HepG2 (cell line): ENCODE results near the gene ACE2. TPM values are rescaled to one million over a fixed set of nuclear protein-coding genes. Genes with fewer than 3 reads are reported as not detected.

Experiments used
- ATAC-seq: fragments of 200-7000 bp; cut with Tn5 transposase; 3 replicates; pipeline ENCODE4 v1.9.1; 2020; ENCODE audit warnings: mild to moderate bottlenecking, moderate library complexity
- BruUV-seq: library from RNA; stranded (reverse); fragments of 400-500 nt; replicated peaks from 2 replicates; lab custom pipeline; 2021; lab: Mats Ljungman, UMichigan
- CTCF ChIA-PET: fragments of 300-600 bp; formaldehyde crosslinking; extraction: SDS; loops from one replicate; lab custom pipeline; 2021; ENCODE audit warnings: low total read pairs, inconsistent platforms, low intra/inter-chr PET ratio; lab: Yijun Ruan, JAX
- POLR2A ChIA-PET: fragments of 350-600 bp; sonication (Branson Sonifier 250); formaldehyde crosslinking; loops from one replicate; lab custom pipeline; 2020; ENCODE audit warnings: antibody characterized with exemption, inconsistent platforms; lab: Yijun Ruan, JAX
- DNase-seq: peaks from one replicate; pipeline ENCODE4 v3.0.0-alpha.2; 2015; ENCODE audit warnings: low spot score
- FAIRE-seq: peaks from 3 replicates; lab custom pipeline; 2011; peaks lifted over from hg19 to GRCh38; lab: Jason Lieb, UNC
- H2AFZ ChIP-seq: one replicate; pipeline ENCODE4 v1.6.1; 2011; ENCODE audit warnings: low read length, inconsistent platforms
- H3K27ac ChIP-seq: fragments of 300-600 bp; 3 replicates; pipeline ENCODE4 v1.8.0; 2011; ENCODE audit warnings: mixed run types, mild to moderate bottlenecking, mixed read lengths, low read length, inconsistent platforms; ENCODE audit not compliant: insufficient read depth; ENCODE audit errors: extremely low read length
- H3K27me3 ChIP-seq, 2 experiments: fragments of 200-600 bp in 1 of 2; 2 replicates in 1 of 2; 3 replicates in 1 of 2; pipeline versions ENCODE4 v1.6.0 to v1.8.0; 2011; ENCODE audit warnings: low read length in 2 of 2, mild to moderate bottlenecking in 2 of 2, moderate library complexity in 2 of 2, inconsistent platforms in 1 of 2; ENCODE audit not compliant: insufficient read depth in 2 of 2, control insufficient read depth in 1 of 2
- H3K36me3 ChIP-seq, 2 experiments: fragments of 200-600 bp in 1 of 2; replicated peaks in 1 of 2; 2 replicates in 1 of 2; 3 replicates in 1 of 2; pipeline versions ENCODE4 v1.5.1 to v1.8.0; 2011; ENCODE audit warnings: low read length in 2 of 2, inconsistent platforms in 1 of 2; ENCODE audit not compliant: insufficient read depth in 2 of 2, control insufficient read depth in 1 of 2
- H3K4me1 ChIP-seq: 2 replicates; pipeline ENCODE4 v1.5.1; 2012; ENCODE audit warnings: low read length, inconsistent platforms; ENCODE audit not compliant: insufficient read depth
- H3K4me2 ChIP-seq: 2 replicates; pipeline ENCODE4 v1.6.0; 2011; ENCODE audit warnings: low read depth, low read length, inconsistent platforms
- H3K4me3 ChIP-seq, 3 experiments: fragments of 200-600 bp in 1 of 3; sonication (generic), shearing (Covaris generic) in 1 of 3; replicated peaks in 1 of 3; 2 replicates each; pipeline ENCODE4 v1.5.1; 2011 to 2016; ENCODE audit warnings: low read length in 3 of 3, inconsistent platforms in 2 of 3, low read depth in 2 of 3, mild to moderate bottlenecking in 2 of 3, control low read depth in 1 of 3, mixed read lengths in 1 of 3; ENCODE audit not compliant: insufficient read depth in 1 of 3
- H3K79me2 ChIP-seq: one replicate; pipeline ENCODE4 v1.6.1; 2011; ENCODE audit warnings: low read length, inconsistent platforms; ENCODE audit not compliant: insufficient read depth
- H3K9ac ChIP-seq: 2 replicates; pipeline ENCODE4 v1.6.0; 2011; ENCODE audit warnings: mild to moderate bottlenecking, low read depth, low read length, inconsistent platforms; ENCODE audit not compliant: insufficient read depth
- H3K9me3 ChIP-seq: 2 replicates; pipeline ENCODE4 v1.5.1; 2012; ENCODE audit warnings: mild to moderate bottlenecking, low read length
- H4K20me1 ChIP-seq: 2 replicates; pipeline ENCODE4 v1.6.0; 2011; ENCODE audit warnings: inconsistent platforms, mild to moderate bottlenecking, low read length, moderate library complexity; ENCODE audit not compliant: insufficient read depth
- GABPB1 ChIP-seq: IDR thresholded peaks from 2 replicates; pipeline ENCODE4 v1.6.1; 2016; ENCODE audit warnings: mild to moderate bottlenecking, missing genetic modification reagents, moderate library complexity, missing compliant biosample characterization
- POLR2AphosphoS5 ChIP-seq: IDR thresholded peaks from 2 replicates; pipeline ENCODE4 v1.6.1; 2012; ENCODE audit warnings: low read depth, low read length
- ZNF143 ChIP-seq: sonication (generic); formaldehyde crosslinking; IDR thresholded peaks from 2 replicates; pipeline ENCODE4 v1.4.0; 2020; ENCODE audit warnings: missing genetic modification reagents
- ZNF552 ChIP-seq: sonication (generic); formaldehyde crosslinking; IDR thresholded peaks from 2 replicates; pipeline ENCODE4 v1.9.0; 2022; ENCODE audit warnings: missing genetic modification reagents, mild to moderate bottlenecking, borderline replicate concordance
- ZNF720 ChIP-seq: sonication (generic); formaldehyde crosslinking; IDR thresholded peaks from 2 replicates; pipeline ENCODE4 v1.4.0; 2020; ENCODE audit warnings: missing genetic modification reagents
- in situ Hi-C: cut with HindIII; loops from 2 replicates; pipeline ENCODE4 v1.10.0; 2017; ENCODE audit warnings: low pct_unique_long_range_greater_than_20kb; ENCODE audit not compliant: extremely low pct_ligation_motif_present
- intact Hi-C: fragments of 100-400 bp; cut with micrococcal nuclease; formaldehyde crosslinking; loops from one replicate; pipeline ENCODE4 v1.10.0; 2022; ENCODE audit not compliant: unreplicated experiment
- polyA plus RNA-seq, 8 experiments: library from polyadenylated mRNA; depleted of rRNA in 3 of 8; stranded (reverse) in 7 of 8; unstranded in 1 of 8; fragments of >200 nt; fragmentation: Illumina TruSeq in 4 of 8; extraction: Trizol in 4 of 8; gene quantifications; 2 replicates each; pipeline versions ENCODE4 v1.2.1 to v1.2.3, GENCODE V29; 2011 to 2016; ENCODE audit warnings: low read depth in 4 of 8, missing spikeins in 1 of 8, mixed read lengths in 1 of 8; ENCODE audit not compliant: insufficient read depth in 1 of 8
- total RNA-seq, 5 experiments: library from RNA; depleted of rRNA; stranded (reverse); fragments of >200 nt; fragmentation: Illumina TruSeq; extraction: Trizol; gene quantifications; 2 replicates each; pipeline ENCODE4 v1.2.3, GENCODE V29; 2016; ENCODE audit warnings: low read depth in 1 of 5
- TF ChIP-seq, protein P1 (sequence below): sonication (generic); formaldehyde crosslinking; IDR thresholded peaks from 2 replicates; pipeline ENCODE4 v1.4.0; 2020; ENCODE audit warnings: missing genetic modification reagents
- TF ChIP-seq, protein P2 (sequence below): sonication (generic); formaldehyde crosslinking; conservative IDR thresholded peaks from 2 replicates; pipeline ENCODE4 v1.4.0; 2020; ENCODE audit warnings: missing genetic modification reagents
- TF ChIP-seq, protein P3 (sequence below): sonication (generic); formaldehyde crosslinking; IDR thresholded peaks from 2 replicates; pipeline ENCODE4 v1.4.0; 2020; ENCODE audit warnings: missing genetic modification reagents, borderline replicate concordance

The ACE2 gene
- total and polyA plus RNA-seq, 2 of the 13 experiments (the other 11 are each of a cell fraction or from before 2014, with no cell fraction given): 0.46 to 3.1 TPM

DNA sequence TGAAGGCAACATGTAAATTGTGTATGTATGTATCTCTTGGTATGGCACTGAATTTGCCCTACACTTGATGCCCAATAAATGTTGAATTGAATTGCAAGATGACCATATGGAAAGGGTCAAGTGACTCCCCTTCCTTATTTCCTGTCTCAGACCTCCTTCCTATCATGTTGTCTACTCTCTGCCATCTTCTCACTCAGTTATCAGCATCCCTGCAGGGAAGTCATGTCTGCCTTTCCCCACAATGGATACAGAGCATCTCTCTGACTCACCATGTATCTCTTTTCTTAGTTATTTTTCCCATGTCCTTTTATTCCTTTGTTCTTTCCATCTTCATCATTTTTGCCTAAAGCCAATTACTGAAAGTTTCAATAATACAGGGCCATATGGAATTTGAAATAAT lies 77.7 kb downstream of the ACE2 start:
- TF ChIP-seq, protein P1, sequence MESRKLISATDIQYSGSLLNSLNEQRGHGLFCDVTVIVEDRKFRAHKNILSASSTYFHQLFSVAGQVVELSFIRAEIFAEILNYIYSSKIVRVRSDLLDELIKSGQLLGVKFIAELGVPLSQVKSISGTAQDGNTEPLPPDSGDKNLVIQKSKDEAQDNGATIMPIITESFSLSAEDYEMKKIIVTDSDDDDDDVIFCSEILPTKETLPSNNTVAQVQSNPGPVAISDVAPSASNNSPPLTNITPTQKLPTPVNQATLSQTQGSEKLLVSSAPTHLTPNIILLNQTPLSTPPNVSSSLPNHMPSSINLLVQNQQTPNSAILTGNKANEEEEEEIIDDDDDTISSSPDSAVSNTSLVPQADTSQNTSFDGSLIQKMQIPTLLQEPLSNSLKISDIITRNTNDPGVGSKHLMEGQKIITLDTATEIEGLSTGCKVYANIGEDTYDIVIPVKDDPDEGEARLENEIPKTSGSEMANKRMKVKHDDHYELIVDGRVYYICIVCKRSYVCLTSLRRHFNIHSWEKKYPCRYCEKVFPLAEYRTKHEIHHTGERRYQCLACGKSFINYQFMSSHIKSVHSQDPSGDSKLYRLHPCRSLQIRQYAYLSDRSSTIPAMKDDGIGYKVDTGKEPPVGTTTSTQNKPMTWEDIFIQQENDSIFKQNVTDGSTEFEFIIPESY (CRISPR knock-in tag): no peak
- TF ChIP-seq, protein P2, sequence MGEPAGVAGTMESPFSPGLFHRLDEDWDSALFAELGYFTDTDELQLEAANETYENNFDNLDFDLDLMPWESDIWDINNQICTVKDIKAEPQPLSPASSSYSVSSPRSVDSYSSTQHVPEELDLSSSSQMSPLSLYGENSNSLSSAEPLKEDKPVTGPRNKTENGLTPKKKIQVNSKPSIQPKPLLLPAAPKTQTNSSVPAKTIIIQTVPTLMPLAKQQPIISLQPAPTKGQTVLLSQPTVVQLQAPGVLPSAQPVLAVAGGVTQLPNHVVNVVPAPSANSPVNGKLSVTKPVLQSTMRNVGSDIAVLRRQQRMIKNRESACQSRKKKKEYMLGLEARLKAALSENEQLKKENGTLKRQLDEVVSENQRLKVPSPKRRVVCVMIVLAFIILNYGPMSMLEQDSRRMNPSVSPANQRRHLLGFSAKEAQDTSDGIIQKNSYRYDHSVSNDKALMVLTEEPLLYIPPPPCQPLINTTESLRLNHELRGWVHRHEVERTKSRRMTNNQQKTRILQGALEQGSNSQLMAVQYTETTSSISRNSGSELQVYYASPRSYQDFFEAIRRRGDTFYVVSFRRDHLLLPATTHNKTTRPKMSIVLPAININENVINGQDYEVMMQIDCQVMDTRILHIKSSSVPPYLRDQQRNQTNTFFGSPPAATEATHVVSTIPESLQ (CRISPR knock-in tag): no peak
- TF ChIP-seq POLR2AphosphoS5: no peak
- no peak for TF ChIP-seq ZNF720 (CRISPR knock-in tag)
- TF ChIP-seq ZNF143 (CRISPR knock-in tag): no peak
- TF ChIP-seq ZNF552 (CRISPR knock-in tag): no peak
- TF ChIP-seq GABPB1 (CRISPR knock-in tag): no peak
- TF ChIP-seq, protein P3, sequence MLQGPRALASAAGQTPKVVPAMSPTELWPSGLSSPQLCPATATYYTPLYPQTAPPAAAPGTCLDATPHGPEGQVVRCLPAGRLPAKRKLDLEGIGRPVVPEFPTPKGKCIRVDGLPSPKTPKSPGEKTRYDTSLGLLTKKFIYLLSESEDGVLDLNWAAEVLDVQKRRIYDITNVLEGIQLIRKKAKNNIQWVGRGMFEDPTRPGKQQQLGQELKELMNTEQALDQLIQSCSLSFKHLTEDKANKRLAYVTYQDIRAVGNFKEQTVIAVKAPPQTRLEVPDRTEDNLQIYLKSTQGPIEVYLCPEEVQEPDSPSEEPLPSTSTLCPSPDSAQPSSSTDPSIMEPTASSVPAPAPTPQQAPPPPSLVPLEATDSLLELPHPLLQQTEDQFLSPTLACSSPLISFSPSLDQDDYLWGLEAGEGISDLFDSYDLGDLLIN: no peak
- no peak overlapping the region for H3K4me2 ChIP-seq
- in situ Hi-C loops: no loop called here
- no peak overlapping the region for H3K27ac ChIP-seq
- no peaks in the 10 kb centered on the region for H3K36me3 ChIP-seq
- ATAC-seq (no peak), FAIRE-seq (no peak), DNase-seq (no peak)
- CTCF ChIA-PET: no interaction called here
- no peaks in the 10 kb centered on the region for H3K9me3 ChIP-seq
- no peaks in the 10 kb centered on the region for H4K20me1 ChIP-seq
- H3K4me1 ChIP-seq: no peaks in the 10 kb centered on the region
- no peak overlapping the region for H3K9ac ChIP-seq
- H3K4me3 ChIP-seq: no peak overlapping the region
- no peak overlapping the region for H2AFZ ChIP-seq
- intact Hi-C loops: no loop called here
- no TSS peak for BruUV-seq
- POLR2A ChIA-PET: no interaction called here
- no peaks in the 10 kb centered on the region for H3K27me3 ChIP-seq
- no peaks in the 10 kb centered on the region for H3K79me2 ChIP-seq
